ENCODE results near the gene SMIM23. TPM values are rescaled to one million over a fixed set of nuclear protein-coding genes. Genes with fewer than 3 reads are reported as not detected.

Gene SMIM23
- total RNA-seq, 1 donor from 2014 or later, result not detected

DNA sequence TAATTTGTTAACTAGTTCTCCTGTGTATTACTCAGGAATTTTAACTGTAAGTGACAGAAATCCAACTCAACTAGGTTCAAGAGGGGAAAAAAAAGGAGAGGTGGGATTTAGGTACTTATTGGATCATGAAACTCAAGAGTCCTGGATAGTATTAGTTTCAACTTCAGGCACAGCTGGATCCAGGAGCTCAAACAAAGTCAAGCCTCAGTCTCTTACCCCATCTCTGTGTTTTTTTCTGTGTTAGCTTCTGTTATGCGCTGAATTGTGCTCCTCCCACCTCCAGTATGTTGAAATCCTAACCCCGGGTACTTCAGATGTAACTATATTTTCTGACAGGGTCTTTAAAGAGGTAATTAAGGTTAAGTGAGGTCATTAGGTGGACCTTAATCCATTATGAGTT is 53.5 kb downstream of the SMIM23 start:
- peaks cover 8% of the 10 kb centered on the region for H3K4me1 Mint-ChIP-seq (ENCODE audit: low read depth)
- DNase-seq (ENCODE audit: low spot score), result no peak
- no peak overlapping the region for H3K27ac Mint-ChIP-seq (ENCODE audit: unreplicated experiment)
- no peaks in the 10 kb centered on the region for H3K27me3 Mint-ChIP-seq (ENCODE audit: low read depth)
- peaks cover 6% of the 10 kb centered on the region for H3K36me3 Mint-ChIP-seq (ENCODE audit: low read depth)
- H3K9me3 Mint-ChIP-seq (ENCODE audit: low read depth), result no peaks in the 10 kb centered on the region
- H3K4me3 Mint-ChIP-seq (ENCODE audit: unreplicated experiment), result no peak overlapping the region
- TF ChIP-seq CTCF (IDR thresholded peaks at IDR 0.05), result no peak

- no peak overlapping the region for H3K27ac Mint-ChIP-seq (ENCODE audit: unreplicated experiment)
- H3K36me3 Mint-ChIP-seq (ENCODE audit: low read depth), result peaks cover 6% of the 10 kb centered on the region
- peaks cover 8% of the 10 kb centered on the region for H3K4me1 Mint-ChIP-seq (ENCODE audit: low read depth)
- no peaks in the 10 kb centered on the region for H3K9me3 Mint-ChIP-seq (ENCODE audit: low read depth)
- H3K4me3 Mint-ChIP-seq (ENCODE audit: unreplicated experiment), result no peak overlapping the region
- no peak for DNase-seq (ENCODE audit: low spot score)
- H3K27me3 Mint-ChIP-seq (ENCODE audit: low read depth), result no peaks in the 10 kb centered on the region
- no peak for TF ChIP-seq CTCF (IDR thresholded peaks at IDR 0.05)
Measured at GRCh38 chr5:171840066-171840465, 54.4 kb downstream of the SMIM23 start.

Other genes starting within 250 kb of the SMIM23 start
- gene FBXW11, start 220.8 kb downstream of the SMIM23 start, total RNA-seq, result 54.8 to 58.1 TPM (median 54.8 TPM) in 3 replicates

All from chondrocyte (in vitro differentiated cells).